Panc1 (cell line): ENCODE measurements around the gene KIAA1191.

Source experiments
- POLR2AphosphoS5 ChIP-seq: IDR thresholded peaks from 2 replicates; pipeline ENCODE4 v1.6.1; 2012; ENCODE audit warnings: mild to moderate bottlenecking, low read depth, low read length, moderate library complexity
- SIN3A ChIP-seq: IDR thresholded peaks from 2 replicates; pipeline ENCODE4 v1.6.1; 2012; ENCODE audit warnings: low read depth, mild to moderate bottlenecking, low read length, moderate library complexity, borderline replicate concordance; ENCODE audit not compliant: insufficient read depth
- TF ChIP-seq, protein P1 (sequence below): fragments of 450-650 bp; IDR thresholded peaks from 2 replicates; pipeline ENCODE4 v1.5.1; 2017; ENCODE audit warnings: mild to moderate bottlenecking
- TF ChIP-seq, protein P2 (sequence below), 2 experiments: IDR thresholded peaks; 2 replicates each; pipeline ENCODE4 v1.6.1; 2011 to 2012; ENCODE audit warnings: low read depth in 2 of 2, control low read depth in 1 of 2, low read length in 1 of 2, mild to moderate bottlenecking in 1 of 2, moderate library complexity in 1 of 2; ENCODE audit not compliant: insufficient read depth in 1 of 2

- TF ChIP-seq POLR2AphosphoS5 (no peak), SIN3A (no peak)
- TF ChIP-seq, protein P1, sequence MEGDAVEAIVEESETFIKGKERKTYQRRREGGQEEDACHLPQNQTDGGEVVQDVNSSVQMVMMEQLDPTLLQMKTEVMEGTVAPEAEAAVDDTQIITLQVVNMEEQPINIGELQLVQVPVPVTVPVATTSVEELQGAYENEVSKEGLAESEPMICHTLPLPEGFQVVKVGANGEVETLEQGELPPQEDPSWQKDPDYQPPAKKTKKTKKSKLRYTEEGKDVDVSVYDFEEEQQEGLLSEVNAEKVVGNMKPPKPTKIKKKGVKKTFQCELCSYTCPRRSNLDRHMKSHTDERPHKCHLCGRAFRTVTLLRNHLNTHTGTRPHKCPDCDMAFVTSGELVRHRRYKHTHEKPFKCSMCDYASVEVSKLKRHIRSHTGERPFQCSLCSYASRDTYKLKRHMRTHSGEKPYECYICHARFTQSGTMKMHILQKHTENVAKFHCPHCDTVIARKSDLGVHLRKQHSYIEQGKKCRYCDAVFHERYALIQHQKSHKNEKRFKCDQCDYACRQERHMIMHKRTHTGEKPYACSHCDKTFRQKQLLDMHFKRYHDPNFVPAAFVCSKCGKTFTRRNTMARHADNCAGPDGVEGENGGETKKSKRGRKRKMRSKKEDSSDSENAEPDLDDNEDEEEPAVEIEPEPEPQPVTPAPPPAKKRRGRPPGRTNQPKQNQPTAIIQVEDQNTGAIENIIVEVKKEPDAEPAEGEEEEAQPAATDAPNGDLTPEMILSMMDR: no peak
- TF ChIP-seq, protein P2, sequence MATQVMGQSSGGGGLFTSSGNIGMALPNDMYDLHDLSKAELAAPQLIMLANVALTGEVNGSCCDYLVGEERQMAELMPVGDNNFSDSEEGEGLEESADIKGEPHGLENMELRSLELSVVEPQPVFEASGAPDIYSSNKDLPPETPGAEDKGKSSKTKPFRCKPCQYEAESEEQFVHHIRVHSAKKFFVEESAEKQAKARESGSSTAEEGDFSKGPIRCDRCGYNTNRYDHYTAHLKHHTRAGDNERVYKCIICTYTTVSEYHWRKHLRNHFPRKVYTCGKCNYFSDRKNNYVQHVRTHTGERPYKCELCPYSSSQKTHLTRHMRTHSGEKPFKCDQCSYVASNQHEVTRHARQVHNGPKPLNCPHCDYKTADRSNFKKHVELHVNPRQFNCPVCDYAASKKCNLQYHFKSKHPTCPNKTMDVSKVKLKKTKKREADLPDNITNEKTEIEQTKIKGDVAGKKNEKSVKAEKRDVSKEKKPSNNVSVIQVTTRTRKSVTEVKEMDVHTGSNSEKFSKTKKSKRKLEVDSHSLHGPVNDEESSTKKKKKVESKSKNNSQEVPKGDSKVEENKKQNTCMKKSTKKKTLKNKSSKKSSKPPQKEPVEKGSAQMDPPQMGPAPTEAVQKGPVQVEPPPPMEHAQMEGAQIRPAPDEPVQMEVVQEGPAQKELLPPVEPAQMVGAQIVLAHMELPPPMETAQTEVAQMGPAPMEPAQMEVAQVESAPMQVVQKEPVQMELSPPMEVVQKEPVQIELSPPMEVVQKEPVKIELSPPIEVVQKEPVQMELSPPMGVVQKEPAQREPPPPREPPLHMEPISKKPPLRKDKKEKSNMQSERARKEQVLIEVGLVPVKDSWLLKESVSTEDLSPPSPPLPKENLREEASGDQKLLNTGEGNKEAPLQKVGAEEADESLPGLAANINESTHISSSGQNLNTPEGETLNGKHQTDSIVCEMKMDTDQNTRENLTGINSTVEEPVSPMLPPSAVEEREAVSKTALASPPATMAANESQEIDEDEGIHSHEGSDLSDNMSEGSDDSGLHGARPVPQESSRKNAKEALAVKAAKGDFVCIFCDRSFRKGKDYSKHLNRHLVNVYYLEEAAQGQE (IDR thresholded peaks at IDR 0.05; ENCODE audit: insufficient read depth in 1 of 2, low read depth in 2 of 2, low read length in 1 of 2): no peak
These were observed 19.9 kb upstream of the KIAA1191 start for GRCh38 chr5:176381423-176381822.
